NCI-H510A treated with DMSO at 0.1 percent for 48 hours (cell line): ENCODE results near the gene SLC38A1.
A peak's percentile ranks its signal among the peaks of the same experiment; 100 is the strongest.
"Not testable (repeated sequence)": the region's sequence is repeated elsewhere in the genome, so short reads cannot be mapped to it uniquely, and the experiment has no call there.

Experiments used
- DNase-seq: peaks from one replicate; lab custom pipeline; 2025; lab: John Stamatoyannopoulos, UW

The SLC38A1 gene

DNA sequence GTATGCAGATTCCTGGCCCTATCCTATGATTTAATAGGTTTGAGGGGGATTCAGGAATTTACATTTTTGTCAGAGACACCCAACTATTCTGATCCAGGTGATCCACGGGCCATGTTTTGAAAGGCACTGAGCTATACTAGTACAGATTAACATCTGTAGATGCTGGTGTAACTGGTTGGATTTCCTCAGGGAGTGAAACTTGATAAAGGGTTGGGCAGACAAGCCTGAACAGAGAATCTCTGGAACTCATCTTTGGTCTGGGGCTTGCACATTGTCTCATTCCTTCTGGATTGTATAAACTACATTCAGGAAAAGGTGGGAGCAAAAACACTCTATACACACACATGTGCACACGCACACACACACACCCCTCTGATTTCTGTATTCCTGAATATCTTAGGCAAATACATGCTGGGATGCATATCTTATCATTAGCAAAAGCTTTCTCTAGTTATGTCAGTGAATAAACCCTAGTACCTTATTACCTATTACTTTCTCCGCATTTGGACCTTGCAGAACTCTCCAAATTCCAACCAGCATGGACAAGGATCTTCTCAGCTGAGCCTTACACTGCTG lies 104.6 kb downstream of the SLC38A1 start:
- DNase-seq = no peak

DNA sequence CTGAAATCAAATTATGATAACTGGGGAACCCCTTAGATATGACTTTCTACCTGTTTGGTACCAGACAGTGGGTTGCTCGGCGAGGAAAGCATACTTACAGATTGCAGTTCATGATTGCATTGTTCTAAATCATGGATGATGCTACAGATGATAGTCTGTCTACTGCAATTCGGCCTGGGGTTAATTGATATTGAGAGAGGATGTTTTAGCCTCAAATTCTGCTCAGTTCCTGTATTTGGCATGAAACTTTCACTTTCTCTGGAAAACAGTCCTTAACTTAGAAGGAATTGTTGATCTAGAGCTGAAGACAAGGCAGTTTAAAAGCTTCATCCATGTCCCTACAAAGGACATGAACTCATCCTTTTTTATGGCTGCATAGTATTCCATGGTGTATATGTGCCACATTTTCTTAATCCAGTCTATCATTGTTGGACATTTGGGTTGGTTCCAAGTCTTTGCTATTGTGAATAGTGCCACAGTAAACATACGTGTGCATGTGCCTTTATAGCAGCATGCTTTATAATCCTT lies 106.2 kb downstream of the SLC38A1 start:
- DNase-seq = not testable (repeated sequence)

DNA sequence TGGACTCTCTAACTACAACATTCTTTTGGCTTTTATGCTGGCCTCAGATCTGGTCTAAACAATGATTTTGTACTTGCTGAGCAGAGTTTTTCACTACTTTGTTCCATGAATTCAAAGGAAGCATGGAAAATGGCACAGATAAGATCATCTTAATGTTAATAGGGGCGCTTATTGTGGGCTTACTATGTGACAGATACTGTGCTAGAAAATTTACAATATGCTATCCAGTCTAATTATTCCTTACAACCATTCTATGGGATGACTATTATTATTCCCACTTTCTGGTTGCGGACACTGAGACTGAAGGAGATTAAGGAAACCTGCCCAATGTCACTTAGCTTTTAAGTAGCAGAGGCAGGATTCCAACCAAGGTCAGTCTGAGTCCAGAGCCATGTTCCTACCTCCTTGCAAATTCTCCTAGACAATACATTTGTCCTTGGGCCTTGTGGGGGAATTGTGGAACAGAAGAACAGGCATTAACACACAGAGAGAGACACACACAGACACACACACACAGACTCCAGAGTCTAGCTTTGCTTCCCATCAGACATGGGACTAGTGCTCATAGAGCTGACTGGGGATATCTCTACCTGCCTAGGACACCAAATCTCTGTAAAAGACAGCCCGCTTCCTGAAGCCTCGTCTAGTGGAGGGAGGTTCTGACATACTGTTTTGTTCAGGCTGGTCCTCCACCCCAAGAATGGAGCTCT lies 107.7 kb downstream of the SLC38A1 start:
- DNase-seq = no peak

DNA sequence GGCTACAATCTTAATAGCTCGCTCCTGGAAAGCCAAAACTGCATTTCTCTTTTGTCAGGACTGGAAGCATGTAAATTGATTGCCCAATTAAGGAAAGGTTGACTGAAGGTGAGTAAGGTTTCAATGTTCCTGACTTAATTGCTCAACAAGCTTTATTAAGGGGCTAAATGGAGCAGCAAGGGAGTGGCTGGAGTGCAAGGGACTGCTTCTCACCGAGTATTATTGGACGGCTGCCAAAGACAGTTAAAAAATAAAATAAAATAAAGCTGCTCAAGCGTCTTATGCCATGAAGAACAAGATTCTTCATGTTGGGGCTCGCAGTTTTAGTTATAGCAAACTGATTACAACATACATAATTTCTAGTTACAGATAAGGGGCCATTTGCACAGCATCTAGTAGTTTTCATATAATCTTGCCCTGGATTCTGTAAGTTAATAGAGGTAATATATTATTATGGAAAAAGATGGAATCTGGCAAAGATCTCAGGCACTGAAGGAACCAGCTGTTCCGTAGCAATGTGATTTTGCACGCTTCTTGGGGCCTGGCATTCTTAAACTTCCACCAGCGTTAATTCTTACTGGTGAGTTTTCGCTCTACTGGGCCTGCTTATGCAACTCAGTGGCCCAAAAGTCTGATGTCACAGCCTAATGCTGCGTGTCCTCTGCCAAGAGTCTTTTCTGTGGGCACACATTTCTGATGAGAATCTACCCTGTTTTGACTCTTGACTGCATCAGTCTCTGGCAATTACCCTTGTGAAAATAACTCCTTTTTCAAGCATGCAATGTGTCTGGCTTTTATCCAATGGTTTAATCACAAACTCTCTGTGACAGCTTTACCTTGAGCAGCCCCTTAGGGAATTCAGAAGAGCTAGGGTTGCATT lies 108.5 kb downstream of the SLC38A1 start:
- peak; percentile 17 for DNase-seq

DNA sequence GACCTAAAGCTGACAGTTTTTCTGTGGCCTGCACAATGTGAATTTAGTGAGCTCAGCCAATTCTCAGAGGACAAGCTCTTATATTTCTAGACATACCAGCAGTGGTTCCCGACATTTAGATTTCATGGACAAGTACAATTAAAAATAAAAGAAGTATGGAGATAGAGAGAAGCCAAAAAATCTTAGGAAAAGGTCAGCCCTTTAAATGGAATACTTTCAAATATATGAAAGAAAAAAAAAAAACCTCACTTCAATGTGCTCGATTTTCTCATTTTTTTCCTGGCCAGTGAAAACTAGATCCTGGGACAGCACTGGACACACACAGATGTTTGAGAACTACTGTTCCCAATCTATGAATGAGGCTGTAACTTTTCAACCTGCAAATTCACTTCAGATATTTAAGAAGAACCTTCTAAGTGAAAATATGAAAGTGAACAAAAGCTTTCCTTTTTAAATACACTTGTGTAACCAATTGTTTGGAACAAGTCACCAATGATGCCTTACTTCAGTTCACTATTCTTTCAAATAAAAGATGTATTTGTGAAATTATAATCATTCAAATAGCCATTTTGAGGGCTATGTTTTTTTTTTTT lies 109.4 kb downstream of the SLC38A1 start:
- DNase-seq = no peak

DNA sequence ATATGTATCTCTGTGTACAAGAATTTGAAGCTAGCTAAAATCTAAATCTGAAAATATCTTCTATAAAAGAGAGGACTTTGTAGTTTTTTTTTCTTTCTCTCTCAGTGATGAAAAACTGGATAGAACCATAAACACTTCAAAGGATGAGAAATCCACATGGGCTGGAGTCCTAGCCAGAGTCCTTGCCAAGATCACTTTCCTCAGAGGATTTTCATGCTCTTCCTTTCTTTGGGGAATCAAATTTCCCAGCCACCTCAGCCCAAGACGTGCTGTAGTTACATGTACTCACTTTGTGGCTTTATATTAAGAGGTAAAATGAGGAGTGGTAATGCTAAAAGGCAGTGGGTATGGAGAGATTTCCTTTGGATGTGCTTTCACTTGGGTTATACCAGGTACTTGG lies 110.3 kb downstream of the SLC38A1 start:
- no peak for DNase-seq

DNA sequence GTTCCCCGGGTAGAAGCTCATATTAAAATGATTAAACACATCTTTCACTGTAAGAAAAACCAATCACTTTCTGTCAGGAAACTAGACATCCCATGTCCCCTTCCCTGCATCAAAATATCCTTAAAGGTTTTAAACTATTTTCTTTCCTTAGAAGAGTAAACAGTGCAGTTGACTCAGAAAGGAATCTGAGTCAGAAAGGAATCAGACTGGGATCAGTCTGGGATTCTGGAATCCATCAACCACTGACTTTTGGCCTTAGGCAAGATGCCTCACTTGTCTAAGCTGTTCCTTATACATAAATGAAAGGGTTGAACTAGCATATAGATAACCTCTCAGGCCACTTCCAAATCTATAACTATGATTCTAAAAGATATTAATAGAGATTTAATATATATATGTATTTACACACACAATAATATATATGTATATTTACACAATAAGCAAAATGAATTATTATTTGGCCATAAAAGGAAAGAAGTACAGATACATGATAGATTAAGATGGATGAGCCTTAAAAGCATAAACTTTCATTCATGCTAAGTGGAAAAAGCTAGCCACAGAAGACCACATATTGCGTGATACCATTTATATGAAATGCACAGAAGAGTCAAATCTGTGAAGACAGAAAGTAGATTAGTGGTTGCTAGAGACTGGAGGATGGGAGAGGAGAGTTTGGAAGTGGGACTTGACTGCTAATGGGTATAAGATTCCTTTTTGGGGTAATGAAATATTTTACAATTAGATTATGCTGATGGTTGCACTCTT lies 114.4 kb downstream of the SLC38A1 start:
- no peak for DNase-seq

DNA sequence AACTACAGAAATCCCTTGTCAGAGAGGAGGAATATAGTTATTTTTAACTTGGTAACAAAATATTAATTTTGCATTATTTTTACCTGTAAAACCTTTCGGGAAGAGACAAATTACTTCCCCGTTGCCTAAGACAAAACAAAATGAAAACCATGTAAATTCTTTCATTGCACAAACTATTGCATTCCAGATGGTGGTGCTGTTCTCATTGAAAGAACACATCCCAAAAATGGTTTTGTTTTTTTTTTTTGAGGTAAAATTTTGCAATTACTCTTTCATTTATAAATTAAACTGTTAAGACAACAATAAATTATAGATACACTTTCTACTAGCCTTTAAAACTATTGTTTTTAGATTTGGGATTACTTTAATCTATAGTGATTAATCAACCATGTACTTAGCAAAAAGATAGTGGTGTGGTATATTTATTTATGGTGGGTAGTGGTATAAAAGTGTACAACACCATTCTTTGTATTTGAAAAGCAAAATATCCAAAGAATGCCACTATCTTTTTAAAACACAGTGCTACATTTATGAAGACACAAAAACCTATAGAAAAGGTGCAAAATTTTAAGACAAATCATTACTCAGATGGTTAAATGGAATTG lies 115.5 kb downstream of the SLC38A1 start:
- peak; percentile 20 for DNase-seq

DNA sequence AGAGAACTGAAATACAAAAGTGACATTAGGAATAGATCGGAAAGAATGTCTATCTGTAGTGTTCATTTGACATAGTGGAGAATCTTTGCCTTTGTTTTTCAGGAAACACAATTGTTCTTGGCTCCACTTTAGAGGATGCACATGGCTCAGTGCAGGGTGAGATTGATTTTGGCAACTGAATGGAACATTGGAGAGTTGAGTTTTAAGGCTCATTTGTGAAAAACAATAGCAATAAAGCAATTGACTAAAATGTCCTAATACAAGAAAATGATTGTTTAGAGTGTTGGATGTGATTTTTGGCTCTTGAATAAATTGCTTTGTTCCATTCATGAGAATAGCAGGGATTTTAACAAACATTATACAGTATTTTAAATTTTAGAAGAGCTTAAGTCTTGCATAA lies 116.4 kb downstream of the SLC38A1 start:
- no peak for DNase-seq

DNA sequence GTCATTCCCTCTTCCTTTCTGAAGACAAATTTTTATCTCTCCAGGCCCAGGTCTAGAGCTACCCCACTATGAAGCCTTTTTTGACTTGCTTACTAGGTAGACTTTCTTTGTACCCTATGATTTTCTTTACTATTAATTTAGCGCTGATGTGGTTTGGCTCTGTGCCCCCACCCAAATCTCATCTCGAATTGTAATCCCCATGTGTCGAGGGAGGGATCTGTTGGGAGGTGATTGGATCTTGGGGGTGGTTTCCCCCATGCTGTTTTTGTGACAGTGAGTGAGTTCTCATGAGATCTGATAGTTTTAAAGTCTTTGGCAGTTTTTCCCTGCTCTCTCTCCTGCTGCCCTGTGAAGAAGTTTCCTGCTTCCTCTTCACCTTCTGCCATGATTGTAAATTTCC lies 118.1 kb downstream of the SLC38A1 start:
- DNase-seq = no peak

DNA sequence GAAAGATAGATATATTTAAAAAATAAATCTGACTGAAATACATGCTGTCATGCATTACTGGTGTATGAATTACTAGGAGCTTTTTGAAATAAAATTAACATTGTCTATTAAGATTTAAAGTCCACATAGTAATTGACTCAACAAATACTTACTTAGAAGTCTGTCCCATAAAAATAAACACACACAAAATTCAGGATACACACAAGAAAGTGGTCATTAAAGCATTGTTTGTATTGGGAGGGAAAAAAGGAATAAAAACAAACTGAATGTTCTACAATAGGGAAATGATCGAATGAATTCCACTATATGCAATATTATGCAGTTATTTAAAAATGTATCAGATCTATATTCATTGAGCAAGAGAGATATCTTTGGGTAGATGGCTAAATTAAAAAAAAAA lies 118.9 kb downstream of the SLC38A1 start:
- no peak for DNase-seq

DNA sequence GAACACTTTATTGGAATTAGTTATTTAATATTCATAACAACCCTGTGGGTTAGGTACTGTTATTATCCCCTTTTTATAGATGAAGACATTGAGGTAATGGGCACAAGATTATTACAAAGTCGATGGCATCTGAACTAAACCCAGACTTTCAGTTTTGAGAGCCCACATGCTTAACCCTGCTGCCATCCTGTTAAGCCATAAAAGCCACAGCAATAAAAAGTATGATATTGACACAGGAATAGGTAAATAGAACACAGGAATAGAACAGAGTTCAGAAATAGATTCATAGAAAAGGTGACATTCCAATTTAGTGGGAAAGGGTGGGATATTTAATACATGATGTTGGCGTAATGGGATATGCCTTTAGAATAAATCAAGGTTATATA lies 119.8 kb downstream of the SLC38A1 start:
- DNase-seq = no peak

DNA sequence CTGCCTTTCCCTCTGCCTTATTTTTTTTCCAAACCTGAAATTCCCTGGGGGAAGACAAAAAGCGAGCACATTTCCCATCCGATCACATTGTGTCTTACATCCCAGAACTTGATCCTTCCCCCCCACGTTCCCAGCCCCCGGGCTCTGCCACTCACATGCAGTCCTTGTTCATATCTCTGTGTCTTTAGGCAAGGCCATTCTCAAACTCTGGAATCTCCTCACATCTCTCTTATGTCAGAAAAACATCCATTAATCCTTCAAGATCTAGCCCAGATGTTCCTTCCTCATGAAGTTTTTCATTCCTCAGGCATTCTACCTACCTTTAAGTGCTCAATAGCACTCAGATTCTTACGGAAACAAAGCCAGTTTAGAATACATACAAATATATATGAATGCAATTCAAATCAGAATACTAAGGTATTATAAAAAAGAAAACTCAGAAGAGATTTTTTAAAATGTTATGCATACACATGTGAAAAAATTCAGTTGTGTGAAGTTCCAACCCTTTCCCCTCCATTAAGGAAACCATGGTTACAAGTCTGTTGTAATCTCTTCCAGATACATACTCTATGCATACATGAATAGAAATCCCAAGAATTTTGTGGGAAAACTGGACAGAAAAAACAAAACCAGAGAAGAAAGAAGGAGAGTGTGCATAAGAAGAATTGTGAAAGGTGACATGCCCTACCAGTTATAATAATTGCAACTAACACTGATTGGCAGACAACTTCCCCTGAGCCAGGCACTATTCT lies 120.3 kb downstream of the SLC38A1 start:
- no peak for DNase-seq

DNA sequence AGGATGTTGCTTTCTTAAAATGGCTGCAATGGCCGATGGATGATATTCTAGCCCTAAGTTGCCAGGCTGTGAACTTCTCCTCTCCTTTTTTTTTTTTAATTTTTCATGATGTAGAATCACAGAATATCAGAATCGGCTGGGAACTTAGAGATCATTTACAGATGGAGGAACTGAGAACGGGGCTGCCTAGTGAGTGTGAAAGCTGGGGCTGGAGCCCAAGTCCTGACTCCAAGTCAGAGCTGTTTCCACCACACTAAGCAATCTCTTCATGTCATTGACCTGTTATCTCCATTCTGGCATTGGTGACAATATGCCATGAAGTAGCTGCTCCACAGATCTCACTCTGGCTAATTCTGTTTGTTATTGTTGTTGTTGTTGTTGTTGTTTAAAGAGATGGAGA lies 121.7 kb downstream of the SLC38A1 start:
- DNase-seq = no peak

DNA sequence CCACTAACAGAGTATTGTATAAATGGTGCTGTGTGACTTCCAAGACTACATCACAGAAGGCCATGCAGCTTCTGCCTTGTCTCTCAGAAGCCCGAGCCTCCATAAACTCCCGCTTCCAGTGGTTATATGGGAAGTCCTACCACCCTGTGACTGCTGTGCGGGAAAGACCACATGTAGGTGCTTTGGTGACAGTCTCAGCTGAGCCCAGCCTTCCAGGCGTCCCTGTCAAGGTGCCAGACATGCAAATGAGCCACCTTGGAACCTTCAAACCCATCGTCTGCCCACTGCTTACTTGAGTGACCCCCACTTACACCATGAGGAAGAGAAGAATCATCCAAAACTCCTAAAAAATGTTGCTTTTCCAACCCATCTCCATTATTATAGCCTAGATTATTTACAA lies 123.0 kb downstream of the SLC38A1 start:
- no peak for DNase-seq

DNA sequence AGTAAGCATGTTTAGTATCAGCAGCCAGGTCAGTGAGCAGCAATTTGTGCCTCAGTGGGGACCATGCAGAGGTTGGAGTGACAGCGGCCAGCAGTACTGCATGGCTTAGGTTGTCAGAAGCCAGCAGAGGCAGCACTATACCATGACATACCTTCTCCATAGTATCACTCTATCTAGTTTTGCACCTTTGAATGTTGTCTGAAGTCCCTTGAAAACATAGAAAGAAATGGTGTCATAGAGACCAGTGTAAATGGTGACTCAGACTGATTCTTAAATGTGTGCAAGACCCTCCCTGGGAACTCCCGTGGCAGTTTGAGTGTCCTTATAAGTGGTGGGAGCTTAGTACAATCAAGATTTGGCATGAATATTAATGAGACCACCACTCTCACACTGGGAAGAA lies 124.4 kb downstream of the SLC38A1 start:
- DNase-seq = no peak

DNA sequence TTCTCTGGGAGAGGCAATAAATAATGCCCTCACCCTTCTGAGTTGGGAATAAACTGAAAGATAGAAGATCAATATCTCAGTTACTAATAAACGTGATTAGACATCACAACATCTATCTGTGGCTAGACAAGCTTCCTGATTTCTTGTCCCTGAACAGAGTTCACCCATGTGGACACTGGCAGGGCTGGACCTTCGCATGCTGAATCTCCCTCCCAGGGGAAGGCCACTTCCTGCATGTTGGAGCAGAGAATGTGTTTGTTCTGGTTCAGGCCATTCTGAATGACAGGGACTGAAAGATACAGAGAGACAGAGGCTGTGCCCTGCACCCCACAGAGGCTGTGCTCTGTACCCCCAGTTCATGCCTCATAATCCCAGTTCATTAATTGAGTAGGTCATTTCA lies 132.6 kb downstream of the SLC38A1 start:
- no peak for DNase-seq

DNA sequence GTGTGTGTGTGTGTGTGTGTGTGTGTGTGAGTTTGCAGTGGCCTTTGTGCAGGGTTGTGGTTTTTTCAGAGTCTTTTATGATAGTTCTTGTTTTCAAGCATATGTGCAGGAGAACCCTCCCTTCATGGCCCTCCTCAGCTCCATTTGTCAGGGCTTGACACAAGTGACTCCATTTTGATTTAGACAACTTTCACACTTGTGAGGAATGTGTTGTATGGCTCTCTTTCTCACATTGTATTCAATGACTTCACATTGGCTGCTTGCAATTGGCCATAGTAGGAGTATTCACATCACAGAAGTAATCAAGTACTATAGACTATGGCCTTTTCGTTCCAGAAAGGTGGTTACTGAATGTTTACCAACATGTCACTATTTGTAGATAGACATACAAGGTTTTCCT lies 133.1 kb downstream of the SLC38A1 start:
- no peak for DNase-seq

DNA sequence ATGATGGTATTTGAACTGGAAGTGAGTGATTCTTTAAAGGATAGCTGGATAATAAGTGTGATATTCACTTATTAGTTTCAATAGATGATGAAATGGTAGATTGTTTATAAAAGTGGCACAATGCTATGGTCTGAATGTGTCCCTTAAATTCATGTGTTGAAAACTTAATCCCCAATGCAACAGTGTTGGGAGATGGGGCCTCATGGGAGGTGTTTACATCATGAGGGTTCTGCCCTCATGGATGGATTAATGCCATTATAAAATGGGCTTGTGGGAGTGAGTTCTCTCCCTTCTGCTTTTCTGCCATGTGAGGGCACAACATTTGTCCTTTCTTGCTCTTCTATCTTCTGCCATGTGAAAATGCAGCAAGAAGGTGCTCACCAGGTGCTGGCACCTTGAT lies 134.0 kb downstream of the SLC38A1 start:
- no peak for DNase-seq

DNA sequence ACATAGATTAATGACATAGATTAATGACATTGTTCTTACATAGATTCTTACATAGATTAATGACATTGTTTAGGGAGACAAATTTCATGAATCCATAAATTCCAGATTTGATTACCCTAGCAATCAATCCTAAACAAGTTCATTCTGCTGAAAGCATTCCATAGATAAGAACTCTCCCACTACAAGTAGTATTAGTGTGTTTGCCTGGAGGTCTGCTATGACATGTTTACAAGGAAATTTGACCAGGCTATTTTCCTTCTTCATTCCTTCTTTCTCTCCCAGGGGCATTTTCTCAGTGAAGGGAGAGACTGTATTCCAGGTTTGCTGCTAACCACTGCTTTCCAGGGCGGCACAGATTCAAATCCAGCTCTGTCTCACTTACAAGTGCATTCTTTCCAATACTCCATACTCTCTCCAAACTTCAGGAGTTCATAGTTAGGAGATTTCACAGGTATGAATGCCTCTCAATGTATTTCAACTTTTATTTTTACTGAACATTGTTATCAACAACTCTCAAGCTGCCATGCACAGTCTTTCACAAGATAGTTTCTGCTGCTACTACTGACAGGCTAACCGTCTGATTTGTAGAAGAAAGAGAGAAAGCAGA lies 134.5 kb downstream of the SLC38A1 start:
- no peak for DNase-seq
